C4-2B (cell line): ENCODE measurements around the gene SYVN1.

Source experiments
- ZFX ChIP-seq: fragments of 450-650 bp; IDR thresholded peaks from 2 replicates; pipeline ENCODE4 v1.6.1; 2017
- TF ChIP-seq, protein P1 (sequence below): fragments of 450-650 bp; conservative IDR thresholded peaks from 2 replicates; pipeline ENCODE4 v1.5.1; 2017; ENCODE audit warnings: mild to moderate bottlenecking

DNA sequence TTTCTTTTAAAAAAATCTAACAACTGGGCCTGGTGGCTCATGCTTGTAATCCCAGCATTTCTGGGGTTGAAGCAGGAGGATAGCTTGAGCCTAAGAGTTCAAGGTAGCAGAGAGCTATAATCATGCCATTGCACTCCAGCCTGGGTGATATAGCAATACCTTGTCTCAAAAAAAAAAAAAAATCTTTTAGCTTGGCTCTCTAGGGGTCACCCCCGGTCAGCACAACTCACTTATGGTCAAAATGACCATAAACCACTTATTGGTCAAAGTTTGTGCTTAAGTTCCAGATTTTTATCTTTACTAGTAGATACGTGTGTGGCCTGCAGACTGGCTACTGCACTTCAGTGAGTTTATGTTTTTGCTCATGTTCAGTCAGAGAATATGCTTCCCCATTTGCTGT, 29.4 kb upstream of the SYVN1 start:
- TF ChIP-seq, protein P1, sequence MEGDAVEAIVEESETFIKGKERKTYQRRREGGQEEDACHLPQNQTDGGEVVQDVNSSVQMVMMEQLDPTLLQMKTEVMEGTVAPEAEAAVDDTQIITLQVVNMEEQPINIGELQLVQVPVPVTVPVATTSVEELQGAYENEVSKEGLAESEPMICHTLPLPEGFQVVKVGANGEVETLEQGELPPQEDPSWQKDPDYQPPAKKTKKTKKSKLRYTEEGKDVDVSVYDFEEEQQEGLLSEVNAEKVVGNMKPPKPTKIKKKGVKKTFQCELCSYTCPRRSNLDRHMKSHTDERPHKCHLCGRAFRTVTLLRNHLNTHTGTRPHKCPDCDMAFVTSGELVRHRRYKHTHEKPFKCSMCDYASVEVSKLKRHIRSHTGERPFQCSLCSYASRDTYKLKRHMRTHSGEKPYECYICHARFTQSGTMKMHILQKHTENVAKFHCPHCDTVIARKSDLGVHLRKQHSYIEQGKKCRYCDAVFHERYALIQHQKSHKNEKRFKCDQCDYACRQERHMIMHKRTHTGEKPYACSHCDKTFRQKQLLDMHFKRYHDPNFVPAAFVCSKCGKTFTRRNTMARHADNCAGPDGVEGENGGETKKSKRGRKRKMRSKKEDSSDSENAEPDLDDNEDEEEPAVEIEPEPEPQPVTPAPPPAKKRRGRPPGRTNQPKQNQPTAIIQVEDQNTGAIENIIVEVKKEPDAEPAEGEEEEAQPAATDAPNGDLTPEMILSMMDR: no peak
- TF ChIP-seq ZFX: no peak
